Fibroblast of skin of right quadriceps (primary cell): ENCODE data around the gene ETV1.
"Not testable (repeated sequence)": the region's sequence is repeated elsewhere in the genome, so short reads cannot be mapped to it uniquely, and the experiment has no call there.

ENCODE experiments used
- DNase-seq: peaks from one replicate; pipeline ENCODE4 v3.0.0-alpha.2; 2013

ETV1 gene

GRCh38 chr7:13920053-13920697 is 69.3 kb downstream of the ETV1 start:
- peak; percentile 100 for DNase-seq

- not testable (repeated sequence) for DNase-seq
Measured at GRCh38 chr7:13918333-13918732, 71.1 kb downstream of the ETV1 start.

DNA sequence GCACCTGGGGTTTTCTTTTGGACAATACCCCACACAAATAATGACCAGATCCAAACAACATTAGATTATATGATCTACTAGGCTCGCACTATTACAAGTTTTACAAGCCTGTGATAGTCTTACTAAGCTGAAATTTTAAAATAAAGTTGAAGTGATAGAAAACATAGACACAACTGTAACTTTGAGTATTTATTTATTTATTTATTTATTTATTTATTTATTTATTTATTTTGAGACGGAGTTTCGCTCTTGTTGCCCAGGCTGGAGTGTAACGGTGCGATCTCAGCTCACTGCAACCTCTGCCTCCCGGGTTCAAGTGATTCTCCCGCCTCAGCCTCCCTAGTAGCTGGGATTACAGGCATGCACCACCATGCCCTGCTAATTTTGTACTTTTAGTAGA is 72.4 kb downstream of the ETV1 start:
- not testable (repeated sequence) for DNase-seq

GRCh38 chr7:13915891-13916290 is 73.6 kb downstream of the ETV1 start:
- DNase-seq, result no peak

DNA sequence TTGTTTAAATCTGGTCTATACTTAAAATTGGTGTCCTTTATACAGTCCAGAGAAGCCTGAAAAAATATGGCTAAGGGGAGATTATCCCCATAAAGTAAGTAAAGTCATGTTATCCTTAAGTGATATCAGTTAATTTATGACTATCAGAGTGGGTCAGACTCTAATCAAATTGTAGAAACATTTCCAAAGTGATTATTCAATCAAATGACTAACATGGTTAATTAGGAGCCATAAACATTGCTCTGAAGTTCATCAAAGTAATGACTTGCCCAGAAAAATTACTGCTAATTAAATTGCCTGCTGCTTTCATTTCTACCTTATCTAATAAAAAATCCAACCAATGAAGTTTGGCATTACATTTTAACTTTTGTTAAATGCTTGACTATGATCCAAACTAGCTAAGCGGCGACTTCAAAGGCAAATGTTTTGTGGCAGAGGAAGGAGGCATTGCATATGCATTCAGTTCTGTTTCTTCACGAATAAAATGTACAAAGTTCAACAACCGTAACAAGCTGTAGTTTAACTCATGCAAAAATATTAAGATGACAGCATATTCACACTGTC is 76.7 kb downstream of the ETV1 start:
- no peak for DNase-seq

GRCh38 chr7:13911909-13912308 is 77.6 kb downstream of the ETV1 start:
- DNase-seq, result no peak

DNA sequence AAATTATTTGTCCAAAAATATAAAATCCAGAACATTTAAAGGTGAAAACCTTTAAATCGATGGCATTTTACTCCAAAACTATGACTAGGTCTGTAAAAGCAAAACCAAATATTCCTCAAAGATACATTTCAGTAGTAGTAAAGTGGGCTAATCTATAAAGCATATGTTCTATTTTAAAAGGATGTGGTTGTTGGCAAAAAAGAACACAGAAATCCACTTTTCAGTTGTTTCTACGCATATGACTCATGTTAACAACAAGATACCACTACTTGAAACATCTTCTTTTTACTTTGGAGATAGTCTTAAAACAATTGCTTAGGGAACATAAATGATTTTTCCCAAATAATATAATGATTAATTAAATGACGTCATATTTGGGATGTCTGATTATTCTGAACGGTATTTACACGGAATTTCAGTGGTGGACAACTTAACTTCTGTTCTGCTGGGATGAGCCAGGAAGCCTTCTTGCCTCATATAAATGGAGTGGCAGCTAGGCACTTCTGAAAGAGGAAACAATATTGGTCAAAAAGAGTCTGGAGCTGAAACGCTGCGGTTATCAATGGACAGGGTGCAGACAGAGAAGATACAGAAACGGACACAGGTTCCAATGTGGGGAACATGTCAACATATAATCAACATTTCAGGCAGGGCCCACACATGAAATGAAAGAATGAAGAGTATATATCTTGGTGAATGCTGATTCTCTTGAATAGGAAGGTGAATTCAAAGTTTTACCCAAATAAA is 78.5 kb downstream of the ETV1 start:
- DNase-seq, result no peak

GRCh38 chr7:13908667-13909397 is 80.6 kb downstream of the ETV1 start:
- peak; percentile 46 for DNase-seq

DNA sequence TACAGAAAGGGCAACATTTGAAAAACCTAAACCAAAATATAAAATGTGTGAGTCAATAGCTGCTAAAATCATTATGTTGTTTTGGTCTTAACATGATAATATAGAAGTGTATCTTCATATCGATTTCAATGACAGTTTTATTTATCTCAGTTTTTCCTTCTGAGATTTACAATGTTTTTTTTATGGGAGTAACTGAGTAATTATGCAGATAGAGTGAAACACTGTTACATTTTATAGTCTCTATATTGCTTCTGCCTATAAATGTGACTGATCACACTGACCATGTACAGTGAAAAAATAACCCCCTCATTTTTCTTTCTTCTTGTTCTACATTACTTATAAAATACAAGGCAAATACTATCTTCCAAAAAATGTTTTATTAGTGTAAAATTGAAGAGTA is 81.6 kb downstream of the ETV1 start:
- DNase-seq, result no peak

- peak; percentile 94 for DNase-seq
Measured at GRCh38 chr7:13904689-13905088, 84.8 kb downstream of the ETV1 start.

DNA sequence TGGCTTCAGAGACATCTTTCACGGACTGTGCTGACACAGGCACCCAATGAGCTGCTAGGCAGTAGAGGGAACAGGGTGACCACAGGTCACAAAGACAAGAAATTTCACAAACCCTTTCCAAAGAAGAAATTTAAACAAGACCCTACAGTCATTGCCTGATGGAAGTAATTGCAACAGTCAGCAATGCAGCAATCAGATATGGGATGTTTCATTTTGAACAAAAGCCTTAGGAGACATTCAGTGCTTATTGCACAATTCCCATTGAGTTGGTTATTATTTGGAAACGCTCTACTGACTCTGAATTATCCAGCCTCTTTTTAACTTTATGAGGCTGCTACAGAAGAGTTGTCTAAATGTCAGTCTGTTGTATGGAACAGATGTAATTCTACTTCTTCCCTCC is 85.5 kb downstream of the ETV1 start:
- DNase-seq, result peak; percentile 68

- DNase-seq, result no peak
Measured at GRCh38 chr7:13901577-13901976, 87.9 kb downstream of the ETV1 start.

DNA sequence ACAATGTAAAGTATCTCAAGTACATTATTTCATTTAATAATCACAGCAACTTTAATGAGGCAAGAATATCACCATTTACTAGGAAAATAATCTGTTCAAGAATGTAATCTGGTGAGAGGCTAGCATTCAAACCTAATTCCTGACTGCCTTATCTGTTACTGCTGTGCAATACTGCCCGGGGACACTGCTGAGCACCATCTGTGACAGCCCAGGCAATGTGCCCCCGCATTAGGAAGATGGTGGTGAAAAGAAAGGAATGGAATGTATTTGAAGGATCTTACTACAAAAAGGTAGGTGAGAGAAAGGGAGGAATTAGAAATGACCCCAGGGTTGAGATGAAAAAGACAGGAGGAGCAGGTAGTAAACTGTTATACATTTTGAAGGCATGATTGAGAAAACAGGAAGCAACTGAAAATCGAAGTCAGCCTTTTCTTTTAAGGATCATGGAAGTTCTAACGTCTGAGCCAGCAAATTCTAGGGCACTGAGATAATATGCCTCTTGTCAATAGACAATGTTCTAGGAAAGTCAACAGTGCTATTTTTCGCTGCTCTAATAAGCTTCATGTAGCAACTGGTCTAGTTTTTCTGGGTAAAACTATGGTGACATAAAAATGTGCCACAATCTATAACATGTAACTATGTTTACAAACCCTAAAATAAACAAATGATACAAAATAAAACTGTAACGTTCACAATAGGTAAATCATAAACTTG is 90.4 kb downstream of the ETV1 start:
- no peak for DNase-seq

GRCh38 chr7:13897819-13898218 is 91.6 kb downstream of the ETV1 start:
- DNase-seq, result no peak

- DNase-seq, result no peak
Measured at GRCh38 chr7:13894954-13895353, 94.5 kb downstream of the ETV1 start.

GRCh38 chr7:13894377-13894776 is 95.1 kb downstream of the ETV1 start:
- no peak for DNase-seq

DNA sequence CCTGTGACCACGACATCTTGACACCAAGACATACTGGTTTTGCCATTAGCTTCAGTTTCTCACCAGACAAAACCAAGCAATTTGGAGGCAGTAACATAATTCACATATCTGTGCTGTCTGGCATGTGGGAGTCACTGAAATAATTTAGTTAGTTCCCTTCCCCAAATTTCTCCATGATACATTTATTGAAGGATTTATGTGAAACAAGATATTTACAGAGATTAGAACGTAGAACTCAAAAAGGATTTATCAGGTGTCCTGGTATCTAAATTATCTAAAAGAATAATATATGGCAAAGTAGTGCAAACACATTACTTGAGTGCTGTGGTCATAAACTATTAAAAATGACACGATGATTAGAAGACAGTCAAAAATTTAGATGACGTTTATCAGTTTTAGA is 98.7 kb downstream of the ETV1 start:
- DNase-seq, result no peak

DNA sequence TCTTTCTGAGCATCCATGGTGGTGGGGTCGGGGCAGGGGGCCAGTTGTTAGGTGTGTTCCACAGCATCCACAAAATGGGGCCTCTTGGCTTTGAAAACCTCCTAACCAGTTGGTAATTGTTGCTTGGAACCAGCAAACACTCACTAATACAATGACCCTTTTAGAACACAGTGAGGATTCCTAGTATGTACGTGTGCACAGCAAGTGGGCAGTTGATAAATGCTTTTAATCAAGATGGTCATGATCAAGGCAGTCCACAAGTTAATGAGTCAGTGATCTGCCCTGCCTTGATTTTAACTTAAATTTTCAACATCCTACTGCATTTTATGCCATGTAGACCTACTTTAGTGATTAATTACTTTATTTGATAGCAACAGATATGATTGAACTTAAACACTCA is 103.1 kb downstream of the ETV1 start:
- DNase-seq, result no peak

DNA sequence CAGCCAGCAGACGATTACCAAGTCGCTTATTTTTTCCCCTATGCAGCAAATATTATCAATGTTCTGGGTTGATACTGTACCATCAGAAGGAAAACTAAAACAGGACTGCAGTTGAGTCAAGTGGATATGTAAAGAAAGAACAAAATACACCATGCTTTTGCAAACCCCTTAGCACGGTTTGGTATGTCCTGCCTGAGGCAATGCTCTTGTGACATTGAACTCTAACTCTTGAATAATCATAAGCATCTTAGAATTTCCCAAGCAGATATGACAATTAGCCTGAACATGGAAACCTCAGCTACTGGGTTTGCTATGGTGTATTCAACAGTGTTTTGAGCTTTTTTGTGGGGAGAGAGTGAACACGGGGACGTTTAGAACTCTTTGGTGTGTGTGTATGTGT is 107.4 kb downstream of the ETV1 start:
- no peak for DNase-seq

- DNase-seq, result peak; percentile 87
Measured at GRCh38 chr7:13880789-13881188, 108.7 kb downstream of the ETV1 start.

- peak; percentile 60 for DNase-seq
Measured at GRCh38 chr7:13879994-13880686, 109.3 kb downstream of the ETV1 start.

GRCh38 chr7:13879143-13879542 is 110.3 kb downstream of the ETV1 start:
- DNase-seq, result no peak
